Natural killer cell (primary cell): ENCODE results near the gene PARP15. TPM values are rescaled to one million over a fixed set of nuclear protein-coding genes. Genes with fewer than 3 reads are reported as not detected.

Experiments
- ATAC-seq, 3 donors: fragments of 150-1000 bp in 2 of 3; fragments of 200-7000 bp in 1 of 3; cut with Tn5 transposase; 1 replicate in 1 of 3; 2 replicates in 2 of 3; pipeline ENCODE4 v1.10.0; 2021; ENCODE audit warnings: mild to moderate bottlenecking in 2 of 3, moderate library complexity in 2 of 3
- DNase-seq, 2 donors: peaks; one replicate each; pipeline versions ENCODE4 v3.0.0 to v3.0.0-alpha.2; 2013 to 2021; ENCODE audit warnings: mixed read lengths in 1 of 2
- H3K27ac ChIP-seq: one replicate; pipeline ENCODE4 v1.5.1; 2013; ENCODE audit warnings: mild to moderate bottlenecking, low read length
- H3K27me3 ChIP-seq: one replicate; pipeline ENCODE4 v1.6.1; 2013; ENCODE audit warnings: low read length; ENCODE audit not compliant: control insufficient read depth, insufficient read depth
- H3K36me3 ChIP-seq: one replicate; pipeline ENCODE4 v1.6.1; 2013; ENCODE audit warnings: low read length; ENCODE audit not compliant: control insufficient read depth, insufficient read depth
- H3K4me1 ChIP-seq: one replicate; pipeline ENCODE4 v1.6.1; 2013; ENCODE audit warnings: low read length; ENCODE audit not compliant: control insufficient read depth, insufficient read depth
- H3K4me3 ChIP-seq: one replicate; pipeline ENCODE4 v1.5.1; 2013; ENCODE audit warnings: low read length
- H3K9me3 ChIP-seq: one replicate; pipeline ENCODE4 v1.6.1; 2013; ENCODE audit warnings: low read length; ENCODE audit not compliant: control insufficient read depth, insufficient read depth
- H3K27ac Mint-ChIP-seq, 2 donors: one replicate each; pipeline ENCODE4 v1.8.0; 2022; ENCODE audit warnings: mild to moderate bottlenecking in 2 of 2, mixed read lengths in 2 of 2, moderate library complexity in 1 of 2
- H3K27me3 Mint-ChIP-seq, 2 donors: one replicate each; pipeline ENCODE4 v1.8.0; 2022; ENCODE audit warnings: low read depth in 2 of 2, mixed read lengths in 2 of 2
- H3K36me3 Mint-ChIP-seq: one replicate; pipeline ENCODE4 v1.8.0; 2022; ENCODE audit warnings: mixed read lengths
- H3K4me1 Mint-ChIP-seq, 2 donors: one replicate each; pipeline ENCODE4 v1.8.0; 2022; ENCODE audit warnings: mixed read lengths in 2 of 2
- H3K4me3 Mint-ChIP-seq: one replicate; pipeline ENCODE4 v1.8.0; 2022; ENCODE audit warnings: mild to moderate bottlenecking, moderate library complexity, mixed read lengths
- H3K9me3 Mint-ChIP-seq, 2 donors: one replicate each; pipeline ENCODE4 v1.8.0; 2022; ENCODE audit warnings: mixed read lengths in 2 of 2
- WGBS: methylation state at CpG from one replicate; pipeline ENCODE4 v1.1.7; 2013; ENCODE audit warnings: missing lambda C conversion rate; ENCODE audit not compliant: insufficient coverage; 5-methylcytosine and 5-hydroxymethylcytosine counted together
- intact Hi-C: fragments of 100-400 bp; cut with micrococcal nuclease; formaldehyde crosslinking; loops from one replicate; pipeline ENCODE4 v1.14.2; 2022
- total RNA-seq, 4 donors: library from RNA; stranded (reverse); fragments of 120-200 nt in 1 of 4; gene quantifications; one replicate each; pipeline versions ENCODE4 v1.2.3 to v1.2.4, GENCODE V29; 2013 to 2022
- TF ChIP-seq, protein P1 (sequence below): fragments of 200-600 bp; IDR thresholded peaks from one replicate; pipeline ENCODE4 v1.8.0; 2022; ENCODE audit warnings: antibody characterized with exemption

The PARP15 gene
- total RNA-seq, 3 donors from 2014 or later (not counting 1 experiment from before 2014, with no cell fraction given), result 164 to 199 (median 198) TPM

DNA sequence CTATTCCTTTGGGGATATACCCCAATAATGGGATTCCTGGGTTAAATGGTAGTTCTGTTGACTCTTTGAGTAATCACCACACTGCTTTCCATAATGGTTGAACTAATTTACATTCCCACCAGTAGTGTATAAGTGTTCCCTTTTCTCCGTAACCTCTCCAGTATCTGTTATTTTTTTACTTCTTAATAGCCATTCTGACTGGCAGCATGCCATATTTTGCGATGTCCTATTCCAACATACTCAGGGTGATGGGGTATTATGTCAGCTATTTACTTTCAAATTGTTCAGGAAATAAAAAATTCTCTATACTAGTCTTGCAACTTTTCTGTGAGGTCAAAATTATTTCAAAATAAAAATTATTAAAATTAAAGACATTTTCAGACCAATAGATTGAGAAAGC is 94.1 kb downstream of the PARP15 start:
- Histone ChIP-seq H3K4me3 (no peak overlapping the region), H3K27me3 (no peaks in the 10 kb centered on the region), H3K4me1 (no peaks in the 10 kb centered on the region), H3K36me3 (no peaks in the 10 kb centered on the region), H3K27ac (no peak overlapping the region), H3K9me3 (no peaks in the 10 kb centered on the region)
- intact Hi-C loops, result no loop called here
- Mint-ChIP-seq H3K36me3 (no peaks in the 10 kb centered on the region), H3K4me3 (no peak overlapping the region), H3K27ac (no peak overlapping the region), H3K27me3 (peaks cover 0 to 6% of the 10 kb centered on the region in 2 donors), H3K4me1 (no peaks in the 10 kb centered on the region), H3K9me3 (no peaks in the 10 kb centered on the region)
- TF ChIP-seq, protein P1, sequence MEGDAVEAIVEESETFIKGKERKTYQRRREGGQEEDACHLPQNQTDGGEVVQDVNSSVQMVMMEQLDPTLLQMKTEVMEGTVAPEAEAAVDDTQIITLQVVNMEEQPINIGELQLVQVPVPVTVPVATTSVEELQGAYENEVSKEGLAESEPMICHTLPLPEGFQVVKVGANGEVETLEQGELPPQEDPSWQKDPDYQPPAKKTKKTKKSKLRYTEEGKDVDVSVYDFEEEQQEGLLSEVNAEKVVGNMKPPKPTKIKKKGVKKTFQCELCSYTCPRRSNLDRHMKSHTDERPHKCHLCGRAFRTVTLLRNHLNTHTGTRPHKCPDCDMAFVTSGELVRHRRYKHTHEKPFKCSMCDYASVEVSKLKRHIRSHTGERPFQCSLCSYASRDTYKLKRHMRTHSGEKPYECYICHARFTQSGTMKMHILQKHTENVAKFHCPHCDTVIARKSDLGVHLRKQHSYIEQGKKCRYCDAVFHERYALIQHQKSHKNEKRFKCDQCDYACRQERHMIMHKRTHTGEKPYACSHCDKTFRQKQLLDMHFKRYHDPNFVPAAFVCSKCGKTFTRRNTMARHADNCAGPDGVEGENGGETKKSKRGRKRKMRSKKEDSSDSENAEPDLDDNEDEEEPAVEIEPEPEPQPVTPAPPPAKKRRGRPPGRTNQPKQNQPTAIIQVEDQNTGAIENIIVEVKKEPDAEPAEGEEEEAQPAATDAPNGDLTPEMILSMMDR, result no peak
- ATAC-seq, result no peak
- no CpG with 5 or more reads among the region's 2 CpGs for WGBS
- DNase-seq, result no peak

GRCh38 chr3:122674339-122674738 is 96.9 kb downstream of the PARP15 start:
- H3K27me3 Mint-ChIP-seq, result peaks cover 0 to 6% of the 10 kb centered on the region in 2 donors
- H3K27ac Mint-ChIP-seq, result no peak overlapping the region
- no peak overlapping the region for H3K4me3 ChIP-seq
- H3K27me3 ChIP-seq, result no peaks in the 10 kb centered on the region
- H3K36me3 Mint-ChIP-seq, result no peaks in the 10 kb centered on the region
- ATAC-seq, result no peak
- H3K4me1 ChIP-seq, result peaks cover 8% of the 10 kb centered on the region
- no peaks in the 10 kb centered on the region for H3K36me3 ChIP-seq
- H3K9me3 Mint-ChIP-seq, result no peaks in the 10 kb centered on the region
- TF ChIP-seq, protein P1, result no peak
- H3K27ac ChIP-seq, result no peak overlapping the region
- intact Hi-C loops, result no loop called here
- DNase-seq, result no peak
- no peaks in the 10 kb centered on the region for H3K9me3 ChIP-seq
- 48% methylated on average over 3 of the region's 3 CpGs for WGBS
- peaks cover 5 to 6% of the 10 kb centered on the region in 2 donors for H3K4me1 Mint-ChIP-seq
- H3K4me3 Mint-ChIP-seq, result no peak overlapping the region

- Mint-ChIP-seq H3K4me1 (peaks cover 28 to 29% of the 10 kb centered on the region in 2 donors), H3K4me3 (no peak overlapping the region), H3K36me3 (no peaks in the 10 kb centered on the region), H3K27ac (no peak overlapping the region), H3K27me3 (no peaks in the 10 kb centered on the region), H3K9me3 (no peaks in the 10 kb centered on the region)
- ATAC-seq (no peak), DNase-seq (no peak)
- Histone ChIP-seq H3K27ac (no peak overlapping the region), H3K9me3 (no peaks in the 10 kb centered on the region), H3K4me1 (peaks cover 25% of the 10 kb centered on the region), H3K4me3 (no peak overlapping the region), H3K27me3 (no peaks in the 10 kb centered on the region), H3K36me3 (no peaks in the 10 kb centered on the region)
- WGBS, result 100% methylated on average over 1 of the region's 2 CpGs
- intact Hi-C loops, result no loop called here
- TF ChIP-seq, protein P1, result no peak
Observed at GRCh38 chr3:122676759-122677158, 99.3 kb downstream of the PARP15 start.

GRCh38 chr3:122677216-122677615 is 99.8 kb downstream of the PARP15 start:
- Histone ChIP-seq H3K4me3 (no peak overlapping the region), H3K27ac (no peak overlapping the region), H3K27me3 (no peaks in the 10 kb centered on the region), H3K4me1 (peaks cover 30% of the 10 kb centered on the region), H3K9me3 (no peaks in the 10 kb centered on the region), H3K36me3 (no peaks in the 10 kb centered on the region)
- no CpG with 5 or more reads among the region's 1 CpG for WGBS
- H3K27me3 Mint-ChIP-seq, result no peaks in the 10 kb centered on the region
- H3K4me3 Mint-ChIP-seq, result no peak overlapping the region
- peaks cover 33 to 34% of the 10 kb centered on the region in 2 donors for H3K4me1 Mint-ChIP-seq
- H3K36me3 Mint-ChIP-seq, result no peaks in the 10 kb centered on the region
- no peaks in the 10 kb centered on the region for H3K9me3 Mint-ChIP-seq
- DNase-seq (no peak), ATAC-seq (no peak)
- no peak overlapping the region for H3K27ac Mint-ChIP-seq
- intact Hi-C loops, result no loop called here
- TF ChIP-seq, protein P1, result no peak
